ENCODE measurements around the gene ENPP6. TPM values are rescaled to one million over a fixed set of nuclear protein-coding genes. Genes with fewer than 3 reads are reported as not detected.
"Not testable (repeated sequence)": the region's sequence is repeated elsewhere in the genome, so short reads cannot be mapped to it uniquely, and the experiment has no call there.

Gene ENPP6
- polyA plus RNA-seq, 4 donors: 0.27 to 4.7 (median 0.34) TPM; not detected in 1

- Histone ChIP-seq H3K9me3 (ENCODE audit: control insufficient read depth in 2 of 2, insufficient read depth in 1 of 2, low read depth in 1 of 2, low read length in 1 of 2) (peaks cover 0 to 5% of the 10 kb centered on the region in 2 donors), H3K4me3 (ENCODE audit: low read depth in 1 of 3, low read length in 3 of 3) (no peak overlapping the region), H3K27me3 (ENCODE audit: control insufficient read depth in 3 of 3, insufficient read depth in 3 of 3, low read length in 3 of 3) (no peaks in the 10 kb centered on the region), H3K4me1 (ENCODE audit: control insufficient read depth in 3 of 3, insufficient read depth in 2 of 3, low read depth in 1 of 3, low read length in 2 of 3) (no peaks in the 10 kb centered on the region), H3K36me3 (ENCODE audit: control insufficient read depth in 3 of 3, insufficient read depth in 2 of 3, low read depth in 1 of 3, low read length in 3 of 3) (no peaks in the 10 kb centered on the region), H3K27ac (ENCODE audit: low read depth in 1 of 3, low read length in 2 of 3) (no peak overlapping the region)
- DNase-seq (no peak), FAIRE-seq (no peak)
- WGBS, 3 donors: 56 to 80% (median 64%) methylated on average over 5 of the region's 5 CpGs
These were observed 164.2 kb downstream of the ENPP6 start for GRCh38 chr4:184053434-184053833.

- Histone ChIP-seq H3K27me3 (ENCODE audit: control insufficient read depth in 3 of 3, insufficient read depth in 3 of 3, low read length in 3 of 3) (no peaks in the 10 kb centered on the region), H3K4me3 (ENCODE audit: low read depth in 1 of 3, low read length in 3 of 3) (no peak overlapping the region), H3K36me3 (ENCODE audit: control insufficient read depth in 3 of 3, insufficient read depth in 2 of 3, low read depth in 1 of 3, low read length in 3 of 3) (no peaks in the 10 kb centered on the region), H3K9me3 (ENCODE audit: control insufficient read depth in 2 of 2, insufficient read depth in 1 of 2, low read depth in 1 of 2, low read length in 1 of 2) (peaks cover 0 to 5% of the 10 kb centered on the region in 2 donors), H3K4me1 (ENCODE audit: control insufficient read depth in 3 of 3, insufficient read depth in 2 of 3, low read depth in 1 of 3, low read length in 2 of 3) (no peaks in the 10 kb centered on the region), H3K27ac (ENCODE audit: low read depth in 1 of 3, low read length in 2 of 3) (no peak overlapping the region)
- WGBS, 3 donors: 66 to 84% (median 71%) methylated on average over 2 of the region's 2 CpGs
- peak in 1 of 2 donors; percentile 20 for DNase-seq
- no peak for FAIRE-seq
These were observed 165.1 kb downstream of the ENPP6 start for GRCh38 chr4:184052616-184053015.

GRCh38 chr4:184051262-184051661, 166.4 kb downstream of the ENPP6 start:
- not testable (repeated sequence) for H3K27ac ChIP-seq (ENCODE audit: low read depth in 1 of 3, low read length in 2 of 3); H3K4me3 ChIP-seq (ENCODE audit: low read depth in 1 of 3, low read length in 3 of 3); H3K27me3 ChIP-seq (ENCODE audit: control insufficient read depth in 3 of 3, insufficient read depth in 3 of 3, low read length in 3 of 3); H3K4me1 ChIP-seq (ENCODE audit: control insufficient read depth in 3 of 3, insufficient read depth in 2 of 3, low read depth in 1 of 3, low read length in 2 of 3); H3K36me3 ChIP-seq (ENCODE audit: control insufficient read depth in 3 of 3, insufficient read depth in 2 of 3, low read depth in 1 of 3, low read length in 3 of 3); FAIRE-seq; DNase-seq
- H3K9me3 ChIP-seq (ENCODE audit: control insufficient read depth in 2 of 2, insufficient read depth in 1 of 2, low read depth in 1 of 2, low read length in 1 of 2): peaks cover 0 to 11% of the 10 kb centered on the region in 2 donors
- WGBS, 3 donors: 96% methylated on average over 4 of the region's 4 CpGs

- peaks cover 0 to 3% (median 0%) of the 10 kb centered on the region in 3 donors for H3K27me3 ChIP-seq (ENCODE audit: control insufficient read depth in 3 of 3, insufficient read depth in 3 of 3, low read length in 3 of 3)
- DNase-seq: no peak
- no peaks in the 10 kb centered on the region for H3K4me1 ChIP-seq (ENCODE audit: control insufficient read depth in 3 of 3, insufficient read depth in 2 of 3, low read depth in 1 of 3, low read length in 2 of 3)
- H3K36me3 ChIP-seq (ENCODE audit: control insufficient read depth in 3 of 3, insufficient read depth in 2 of 3, low read depth in 1 of 3, low read length in 3 of 3): no peaks in the 10 kb centered on the region
- H3K9me3 ChIP-seq (ENCODE audit: control insufficient read depth in 2 of 2, insufficient read depth in 1 of 2, low read depth in 1 of 2, low read length in 1 of 2): peaks cover 0 to 13% of the 10 kb centered on the region in 2 donors
- H3K4me3 ChIP-seq (ENCODE audit: low read depth in 1 of 3, low read length in 3 of 3): no peak overlapping the region
- FAIRE-seq: no peak
- 65 to 86% (median 81%) methylated on average over 1 of the region's 1 CpG for WGBS, 3 donors
- H3K27ac ChIP-seq (ENCODE audit: low read depth in 1 of 3, low read length in 2 of 3): no peak overlapping the region
These were observed 171.5 kb downstream of the ENPP6 start for GRCh38 chr4:184046148-184046547.

GRCh38 chr4:184041156-184041555, 176.5 kb downstream of the ENPP6 start:
- no peak for FAIRE-seq
- no peak overlapping the region for H3K4me3 ChIP-seq (ENCODE audit: low read depth in 1 of 3, low read length in 3 of 3)

GRCh38 chr4:184039963-184040383, 177.7 kb downstream of the ENPP6 start:
- Histone ChIP-seq H3K9me3 (ENCODE audit: control insufficient read depth in 2 of 2, insufficient read depth in 1 of 2, low read depth in 1 of 2, low read length in 1 of 2) (peaks cover 0 to 3% of the 10 kb centered on the region in 2 donors), H3K4me1 (ENCODE audit: control insufficient read depth in 3 of 3, insufficient read depth in 2 of 3, low read depth in 1 of 3, low read length in 2 of 3) (no peaks in the 10 kb centered on the region), H3K36me3 (ENCODE audit: control insufficient read depth in 3 of 3, insufficient read depth in 2 of 3, low read depth in 1 of 3, low read length in 3 of 3) (no peaks in the 10 kb centered on the region), H3K27me3 (ENCODE audit: control insufficient read depth in 3 of 3, insufficient read depth in 3 of 3, low read length in 3 of 3) (peaks cover 0 to 24% (median 5%) of the 10 kb centered on the region in 3 donors), H3K27ac (ENCODE audit: low read depth in 1 of 3, low read length in 2 of 3) (no peak overlapping the region), H3K4me3 (ENCODE audit: low read depth in 1 of 3, low read length in 3 of 3) (no peak overlapping the region)
- 17 to 25% (median 19%) methylated on average over 22 of the region's 22 CpGs for WGBS, 3 donors
- FAIRE-seq (no peak), DNase-seq (no peak)

More at GRCh38 chr4:184041156-184041555, 176.5 kb downstream of the ENPP6 start:
- 80 to 87% (median 86%) methylated on average over 10 of the region's 10 CpGs for WGBS, 3 donors
- H3K27ac ChIP-seq (ENCODE audit: low read depth in 1 of 3, low read length in 2 of 3): no peak overlapping the region
- no peaks in the 10 kb centered on the region for H3K4me1 ChIP-seq (ENCODE audit: control insufficient read depth in 3 of 3, insufficient read depth in 2 of 3, low read depth in 1 of 3, low read length in 2 of 3)
- peaks cover 0 to 3% of the 10 kb centered on the region in 2 donors for H3K9me3 ChIP-seq (ENCODE audit: control insufficient read depth in 2 of 2, insufficient read depth in 1 of 2, low read depth in 1 of 2, low read length in 1 of 2)
- DNase-seq: no peak
- peaks cover 0 to 24% (median 5%) of the 10 kb centered on the region in 3 donors for H3K27me3 ChIP-seq (ENCODE audit: control insufficient read depth in 3 of 3, insufficient read depth in 3 of 3, low read length in 3 of 3)
- H3K36me3 ChIP-seq (ENCODE audit: control insufficient read depth in 3 of 3, insufficient read depth in 2 of 3, low read depth in 1 of 3, low read length in 3 of 3): no peaks in the 10 kb centered on the region
